DND-41 (cell line): ENCODE measurements around the gene SYT6.

Source experiments
- CTCF ChIP-seq: IDR thresholded peaks from 2 replicates; pipeline ENCODE4 v1.5.1; 2012; ENCODE audit warnings: borderline replicate concordance, low read length, moderate library complexity, mild to moderate bottlenecking; ENCODE audit not compliant: poor library complexity, severe bottlenecking; ENCODE audit errors: extremely low read depth
- EZH2 ChIP-seq: IDR thresholded peaks from 3 replicates; pipeline ENCODE4 v1.6.1; 2012; ENCODE audit warnings: borderline replicate concordance, low read depth, mild to moderate bottlenecking, moderate library complexity, low read length, inconsistent platforms; ENCODE audit not compliant: severe bottlenecking

DNA sequence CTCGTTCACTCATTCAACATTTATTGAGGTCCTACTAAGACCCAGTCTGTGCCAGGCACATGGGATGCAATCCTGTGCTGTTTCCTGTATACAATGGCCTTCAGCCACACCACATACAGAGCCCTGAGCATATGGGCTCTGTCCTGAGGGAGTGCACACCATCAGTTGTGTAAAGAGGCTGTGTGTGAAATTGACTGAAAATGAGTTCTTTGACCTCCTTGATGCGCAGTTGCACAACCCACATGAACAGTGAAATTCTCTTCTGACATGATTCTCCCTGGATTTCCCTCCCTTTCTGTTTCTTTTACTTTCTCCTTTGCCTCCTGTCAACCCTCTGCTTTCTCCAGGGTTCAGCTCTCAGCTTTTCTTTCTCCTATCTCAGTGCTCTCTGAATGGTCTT lies 6.3 kb upstream of the SYT6 start:
- TF ChIP-seq EZH2 (no peak), CTCF (no peak)
